ENCODE results near the gene AHI1.

Gene AHI1

DNA sequence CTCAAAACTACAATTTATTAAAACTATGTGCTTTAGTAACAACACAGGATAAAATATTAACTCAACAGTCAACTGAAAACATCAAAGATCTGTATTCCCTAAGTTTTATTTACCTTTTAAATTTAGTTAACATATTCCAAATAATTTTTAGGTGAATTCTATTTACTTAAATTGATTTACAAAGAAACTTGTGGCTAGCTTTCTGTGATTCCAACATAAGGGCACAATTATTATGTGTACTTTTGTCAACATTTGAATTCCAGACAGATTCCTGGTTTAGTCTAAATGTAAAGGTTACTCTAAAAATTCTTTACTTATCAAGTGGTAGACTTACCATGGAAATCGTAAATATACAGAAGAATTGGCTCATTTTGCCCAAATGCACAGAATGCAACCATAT, 70.7 kb downstream of the AHI1 start:
- TF ChIP-seq, protein P1, sequence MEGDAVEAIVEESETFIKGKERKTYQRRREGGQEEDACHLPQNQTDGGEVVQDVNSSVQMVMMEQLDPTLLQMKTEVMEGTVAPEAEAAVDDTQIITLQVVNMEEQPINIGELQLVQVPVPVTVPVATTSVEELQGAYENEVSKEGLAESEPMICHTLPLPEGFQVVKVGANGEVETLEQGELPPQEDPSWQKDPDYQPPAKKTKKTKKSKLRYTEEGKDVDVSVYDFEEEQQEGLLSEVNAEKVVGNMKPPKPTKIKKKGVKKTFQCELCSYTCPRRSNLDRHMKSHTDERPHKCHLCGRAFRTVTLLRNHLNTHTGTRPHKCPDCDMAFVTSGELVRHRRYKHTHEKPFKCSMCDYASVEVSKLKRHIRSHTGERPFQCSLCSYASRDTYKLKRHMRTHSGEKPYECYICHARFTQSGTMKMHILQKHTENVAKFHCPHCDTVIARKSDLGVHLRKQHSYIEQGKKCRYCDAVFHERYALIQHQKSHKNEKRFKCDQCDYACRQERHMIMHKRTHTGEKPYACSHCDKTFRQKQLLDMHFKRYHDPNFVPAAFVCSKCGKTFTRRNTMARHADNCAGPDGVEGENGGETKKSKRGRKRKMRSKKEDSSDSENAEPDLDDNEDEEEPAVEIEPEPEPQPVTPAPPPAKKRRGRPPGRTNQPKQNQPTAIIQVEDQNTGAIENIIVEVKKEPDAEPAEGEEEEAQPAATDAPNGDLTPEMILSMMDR (IDR thresholded peaks at IDR 0.05; ENCODE audit: low read depth, low read length) = no peak
- no peak for TF ChIP-seq MYC (IDR thresholded peaks at IDR 0.05; ENCODE audit: low read depth, low read length)
- TF ChIP-seq POLR2A (IDR thresholded peaks at IDR 0.05; ENCODE audit: extremely low read depth, insufficient read length) = no peak
- TF ChIP-seq, protein P2, sequence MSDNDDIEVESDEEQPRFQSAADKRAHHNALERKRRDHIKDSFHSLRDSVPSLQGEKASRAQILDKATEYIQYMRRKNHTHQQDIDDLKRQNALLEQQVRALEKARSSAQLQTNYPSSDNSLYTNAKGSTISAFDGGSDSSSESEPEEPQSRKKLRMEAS (IDR thresholded peaks at IDR 0.05; ENCODE audit: low read depth, low read length) = no peak
- H3K4me3 ChIP-seq (ENCODE audit: low read depth, low read length) = no peak overlapping the region
- DNase-seq (ENCODE audit: low read depth) = no peak

DNA sequence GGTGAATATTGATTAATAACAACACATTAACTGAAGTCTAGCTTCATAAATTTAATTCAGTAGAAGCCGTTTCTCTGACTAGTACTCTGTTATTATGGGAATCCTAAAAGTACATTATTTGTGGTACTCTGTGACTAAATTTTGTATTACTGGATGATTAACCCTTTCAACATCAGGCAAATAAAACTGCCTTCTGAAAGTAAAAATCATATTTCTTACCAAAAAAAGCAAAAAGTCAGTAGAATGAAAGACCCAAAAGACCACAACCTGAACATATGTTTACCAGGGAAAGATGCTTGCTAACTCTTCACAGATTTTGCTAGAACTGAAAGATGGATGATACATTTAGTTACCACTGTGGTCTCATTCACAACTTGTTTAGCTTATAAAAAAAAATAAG, 73.2 kb downstream of the AHI1 start:
- TF ChIP-seq, protein P1 (IDR thresholded peaks at IDR 0.05; ENCODE audit: low read depth, low read length) = no peak
- TF ChIP-seq POLR2A (IDR thresholded peaks at IDR 0.05; ENCODE audit: extremely low read depth, insufficient read length) = no peak
- TF ChIP-seq MYC (IDR thresholded peaks at IDR 0.05; ENCODE audit: low read depth, low read length) = no peak
- TF ChIP-seq, protein P2 (IDR thresholded peaks at IDR 0.05; ENCODE audit: low read depth, low read length) = no peak
- DNase-seq (ENCODE audit: low read depth) = no peak

DNA sequence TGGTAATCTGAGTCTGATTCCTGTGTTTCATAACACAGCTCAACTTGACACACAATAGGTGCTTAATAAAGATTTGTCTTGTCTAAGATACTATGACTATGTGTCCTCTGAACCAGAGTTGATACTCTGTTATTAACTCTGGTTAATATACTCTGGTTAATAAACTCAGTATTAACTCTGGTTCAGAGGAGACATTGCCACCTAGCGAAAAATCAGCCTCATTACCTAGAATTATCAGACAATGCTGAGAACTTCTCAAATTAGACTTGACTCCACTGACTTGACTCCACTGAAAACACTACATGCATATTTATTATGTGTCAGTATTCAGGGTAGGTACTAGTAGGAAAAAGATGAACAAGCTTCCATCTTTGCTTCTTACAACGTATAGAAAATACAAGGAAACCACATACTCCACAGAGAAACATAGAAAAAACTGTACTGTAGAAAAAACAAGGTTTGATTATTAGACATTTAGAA, 73.9 kb downstream of the AHI1 start:
- no peak overlapping the region for H3K4me3 ChIP-seq (ENCODE audit: low read depth, low read length)
- no peak for TF ChIP-seq POLR2A (IDR thresholded peaks at IDR 0.05; ENCODE audit: extremely low read depth, insufficient read length)
- TF ChIP-seq, protein P1 (IDR thresholded peaks at IDR 0.05; ENCODE audit: low read depth, low read length) = peak; percentile 57
- DNase-seq (ENCODE audit: low read depth) = peak; percentile 85

More for the DNA sequence above, 73.2 kb downstream of the AHI1 start:
- no peak overlapping the region for H3K4me3 ChIP-seq (ENCODE audit: low read depth, low read length)

DNA sequence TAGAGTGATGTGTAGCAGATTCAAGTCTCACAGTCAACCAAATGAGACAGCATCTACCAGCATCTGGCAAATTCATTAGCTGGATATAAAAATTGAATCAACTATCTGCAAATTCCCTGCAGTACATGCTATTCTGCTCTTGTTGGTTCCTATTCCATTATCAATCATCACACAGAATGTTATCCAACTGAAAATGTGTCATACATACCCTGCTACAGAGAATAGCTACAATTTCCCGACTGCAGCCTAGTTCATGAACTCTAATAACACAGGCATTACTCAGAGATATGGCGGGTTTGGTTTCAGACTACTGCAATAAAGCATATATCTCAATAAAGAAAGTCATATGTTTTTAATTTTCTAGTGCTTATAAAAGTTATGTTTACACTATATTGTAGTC, 78.4 kb downstream of the AHI1 start:
- no peak overlapping the region for H3K4me3 ChIP-seq (ENCODE audit: low read depth, low read length)
- TF ChIP-seq MYC (IDR thresholded peaks at IDR 0.05; ENCODE audit: low read depth, low read length) (no peak), POLR2A (IDR thresholded peaks at IDR 0.05; ENCODE audit: extremely low read depth, insufficient read length) (no peak)
- TF ChIP-seq, protein P2 (IDR thresholded peaks at IDR 0.05; ENCODE audit: low read depth, low read length) = no peak
- TF ChIP-seq, protein P1 (IDR thresholded peaks at IDR 0.05; ENCODE audit: low read depth, low read length) = no peak
- no peak for DNase-seq (ENCODE audit: low read depth)

DNA sequence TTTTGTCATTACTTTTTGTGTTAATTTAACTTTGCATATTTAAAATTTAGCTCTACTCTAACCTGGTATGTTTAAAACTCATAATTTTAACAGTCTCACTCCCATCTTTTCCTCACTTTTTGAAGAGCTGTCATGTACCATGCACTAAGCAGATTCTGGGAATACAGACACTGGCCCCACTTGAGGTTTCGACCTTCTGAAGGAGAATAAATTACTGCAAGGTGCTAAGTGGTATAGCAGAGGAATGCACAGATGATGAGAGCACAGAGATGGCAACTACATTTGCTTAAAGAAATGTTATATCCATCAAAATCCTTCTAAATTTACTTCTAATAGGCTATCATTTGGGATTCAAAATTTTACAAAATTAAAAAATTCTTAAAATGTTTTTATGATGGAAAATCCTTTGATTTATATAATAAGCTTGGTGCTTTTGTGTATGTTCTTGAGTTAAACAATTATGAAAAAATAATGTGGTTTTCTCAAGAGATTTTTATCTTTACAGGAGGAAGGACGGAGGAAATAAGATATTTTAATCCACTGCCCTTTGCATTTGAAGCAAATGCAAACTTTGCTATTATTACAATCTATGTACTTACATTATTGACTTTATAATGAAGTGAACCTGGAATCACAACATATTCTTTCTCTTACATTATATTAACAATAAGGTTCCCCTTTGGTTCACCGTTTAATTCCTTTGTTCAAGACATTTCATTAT, 79.3 kb downstream of the AHI1 start:
- TF ChIP-seq MYC (IDR thresholded peaks at IDR 0.05; ENCODE audit: low read depth, low read length) = no peak
- TF ChIP-seq POLR2A (IDR thresholded peaks at IDR 0.05; ENCODE audit: extremely low read depth, insufficient read length) = no peak
- TF ChIP-seq, protein P2 (IDR thresholded peaks at IDR 0.05; ENCODE audit: low read depth, low read length) = no peak
- TF ChIP-seq, protein P1 (IDR thresholded peaks at IDR 0.05; ENCODE audit: low read depth, low read length) = no peak
- no peak overlapping the region for H3K4me3 ChIP-seq (ENCODE audit: low read depth, low read length)
- DNase-seq (ENCODE audit: low read depth) = no peak
